ENCODE data around the gene LRIG1.
"Not testable (repeated sequence)": the region's sequence is repeated elsewhere in the genome, so short reads cannot be mapped to it uniquely, and the experiment has no call there.

The LRIG1 gene

DNA sequence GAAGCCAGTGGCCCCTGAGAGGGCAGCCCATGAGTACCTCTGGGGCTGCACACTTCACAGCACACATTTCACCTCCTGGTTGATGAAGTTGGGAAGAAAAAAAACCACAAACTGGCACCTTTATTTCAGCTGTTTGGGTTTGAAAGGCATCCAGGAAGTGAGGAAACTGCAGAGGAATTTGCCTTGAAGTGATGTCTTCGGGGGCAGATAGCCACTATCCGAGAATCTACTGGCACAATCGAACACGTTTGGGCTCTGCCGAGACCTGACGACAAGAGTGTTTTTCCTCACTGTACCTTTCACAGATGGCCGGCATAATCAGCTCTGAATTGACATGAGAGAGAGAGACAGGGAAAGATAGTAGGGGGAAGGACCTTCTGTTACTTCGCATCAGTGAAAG lies 59.7 kb downstream of the LRIG1 start:
- DNase-seq (ENCODE audit: low read depth), result no peak

DNA sequence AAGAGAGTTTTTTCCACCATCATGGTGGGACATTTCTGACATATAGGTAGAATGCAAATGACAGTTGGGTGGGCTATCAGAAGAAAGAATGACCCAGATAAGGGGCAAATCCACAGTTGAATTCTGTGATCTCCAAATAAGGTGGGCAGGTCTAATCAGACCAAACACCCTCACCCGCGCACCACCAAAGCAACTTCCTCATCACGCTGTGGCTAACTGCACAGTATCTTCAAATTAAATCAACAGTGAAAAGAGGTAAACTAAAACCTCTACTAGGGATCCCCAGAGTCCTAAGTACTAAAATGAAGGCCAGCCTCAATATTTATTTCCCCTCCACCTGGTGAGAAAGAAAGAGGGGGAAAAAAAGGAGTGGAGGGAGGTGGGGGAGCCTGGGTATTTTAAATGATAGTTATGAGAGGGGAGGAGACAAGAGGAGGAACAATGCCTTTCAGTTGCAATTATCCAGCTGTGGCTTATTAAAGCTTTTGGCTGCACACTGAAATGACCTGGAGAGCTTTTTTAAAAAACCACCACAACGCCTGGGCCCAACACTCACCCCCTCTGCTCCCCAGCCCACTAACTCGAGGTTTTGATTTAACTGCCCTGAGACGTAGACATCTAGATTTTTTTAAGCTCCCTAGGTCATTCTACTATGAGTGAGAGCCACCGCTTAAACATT lies 61.0 kb downstream of the LRIG1 start:
- DNase-seq (ENCODE audit: low read depth), result no peak

DNA sequence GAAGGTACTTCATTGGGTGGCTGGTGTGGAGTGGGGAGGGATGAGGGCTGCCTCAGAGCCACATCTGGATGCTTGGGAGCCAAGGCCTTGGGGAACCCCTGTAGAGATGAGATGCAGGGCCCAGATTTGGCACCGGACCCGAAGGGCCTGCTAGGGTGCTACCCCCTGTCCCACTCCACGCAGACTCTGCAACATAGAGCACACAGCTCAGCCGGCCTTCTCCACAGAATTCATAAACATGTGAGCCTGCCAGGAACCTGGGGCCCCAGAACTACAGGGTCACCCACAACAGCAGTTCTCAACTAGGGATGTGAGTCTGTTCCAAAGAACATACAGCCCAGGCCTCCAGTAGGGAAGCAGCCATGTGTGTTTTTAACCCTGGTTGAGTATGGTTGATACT lies 62.8 kb downstream of the LRIG1 start:
- no peak for DNase-seq (ENCODE audit: low read depth)

- DNase-seq (ENCODE audit: low read depth), result no peak
Measured at GRCh38 chr3:66437341-66437929, 63.4 kb downstream of the LRIG1 start.

DNA sequence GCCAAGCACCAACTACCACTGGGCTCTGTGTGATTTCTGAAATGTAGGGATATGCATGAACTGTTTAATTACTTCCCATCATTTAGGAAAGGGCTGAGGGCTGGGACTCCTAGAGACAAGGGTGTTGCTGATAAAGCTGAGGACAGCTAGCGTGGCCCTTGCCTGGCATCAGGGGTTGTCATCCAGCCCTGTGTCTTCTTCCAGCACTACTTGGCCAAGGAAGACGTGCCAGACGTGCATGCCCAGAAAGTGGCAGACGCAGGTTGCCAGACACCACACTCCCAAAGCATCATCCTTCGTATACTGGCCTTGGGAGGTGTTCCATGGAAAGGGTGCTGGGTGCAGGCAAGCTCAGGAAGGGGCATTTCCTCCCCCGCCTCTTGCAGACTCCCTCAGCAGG lies 64.8 kb downstream of the LRIG1 start:
- DNase-seq (ENCODE audit: low read depth), result no peak

GRCh38 chr3:66434726-66435125 lies 66.1 kb downstream of the LRIG1 start:
- DNase-seq (ENCODE audit: low read depth), result no peak

DNA sequence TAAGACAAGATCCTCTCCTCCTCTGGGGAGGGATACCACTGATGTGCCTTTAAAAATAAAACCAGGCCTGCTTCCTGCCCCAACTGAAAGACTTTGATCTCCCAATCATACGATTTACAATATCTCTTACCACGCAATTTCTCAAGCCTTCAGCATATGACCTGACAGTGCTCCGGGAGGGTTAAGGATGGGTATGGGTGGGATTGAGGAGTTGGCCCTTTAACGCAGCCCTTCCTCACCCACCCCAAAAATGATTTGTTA lies 67.4 kb downstream of the LRIG1 start:
- no peak for DNase-seq (ENCODE audit: low read depth)

- no peak for DNase-seq (ENCODE audit: low read depth)
Measured at GRCh38 chr3:66432767-66433521, 67.9 kb downstream of the LRIG1 start.

GRCh38 chr3:66432041-66432766 lies 68.6 kb downstream of the LRIG1 start:
- no peak for DNase-seq (ENCODE audit: low read depth)

- no peak for DNase-seq (ENCODE audit: low read depth)
Measured at GRCh38 chr3:66431494-66431893, 69.3 kb downstream of the LRIG1 start.

DNA sequence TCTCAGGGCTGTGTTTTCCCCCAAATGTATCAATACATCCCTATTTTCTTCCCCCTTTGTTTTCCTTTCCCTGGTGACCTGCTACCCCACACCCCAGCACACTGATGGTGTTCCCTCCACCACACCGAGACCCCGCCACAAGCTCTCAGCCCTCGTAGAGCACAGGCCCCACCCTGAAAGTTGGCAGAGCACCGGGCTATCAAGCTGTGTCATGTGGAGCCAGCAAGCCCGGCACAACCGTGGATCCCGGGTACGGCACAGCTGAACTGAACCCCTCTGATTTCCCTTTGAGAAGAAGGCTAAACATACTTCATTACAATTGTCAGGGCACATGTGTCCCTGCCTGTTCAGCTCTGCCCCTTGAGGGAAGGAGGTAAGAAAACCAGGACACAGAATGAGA lies 69.9 kb downstream of the LRIG1 start:
- DNase-seq (ENCODE audit: low read depth), result no peak

GRCh38 chr3:66428733-66429132 lies 72.1 kb downstream of the LRIG1 start:
- no peak for DNase-seq (ENCODE audit: low read depth)

GRCh38 chr3:66427951-66428474 lies 72.8 kb downstream of the LRIG1 start:
- no peak for DNase-seq (ENCODE audit: low read depth)

DNA sequence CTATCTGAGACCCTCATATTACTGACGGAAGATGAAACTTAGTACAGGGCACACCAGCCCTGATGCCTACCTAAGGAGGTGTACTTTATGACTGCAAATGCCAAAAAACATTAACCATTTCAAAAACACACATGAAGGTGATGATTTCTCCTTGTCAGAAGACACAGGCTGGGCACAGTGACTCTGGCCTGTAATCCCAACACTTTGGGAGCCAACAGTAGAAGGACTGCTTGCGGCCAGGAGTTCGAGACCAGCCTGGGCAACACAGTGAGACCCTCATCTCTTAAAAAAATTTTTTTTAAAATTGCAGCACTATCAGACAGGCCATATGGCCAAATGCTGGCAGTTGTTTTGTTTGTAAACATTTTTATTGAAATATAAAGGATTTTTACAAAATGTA lies 73.5 kb downstream of the LRIG1 start:
- no peak for DNase-seq (ENCODE audit: low read depth)

DNA sequence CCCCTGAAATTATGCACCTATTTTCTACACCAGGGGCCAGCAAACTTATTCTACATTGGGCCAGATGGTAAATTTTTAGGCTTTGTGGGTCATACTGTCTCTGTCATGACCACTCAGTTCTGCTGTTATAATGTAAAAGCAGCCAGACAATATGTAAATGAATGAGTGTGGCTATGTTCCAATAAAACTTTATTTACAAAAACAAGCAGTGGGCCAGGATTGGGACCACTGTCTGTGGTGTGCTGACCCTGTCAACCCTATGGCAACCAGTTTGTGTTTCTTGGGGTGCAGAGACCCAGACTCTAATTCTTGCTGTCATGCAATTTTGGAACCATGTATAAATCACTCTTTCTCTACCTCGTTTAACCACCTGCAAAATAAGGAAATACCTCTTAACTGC lies 74.7 kb downstream of the LRIG1 start:
- DNase-seq (ENCODE audit: low read depth), result no peak

- no peak for DNase-seq (ENCODE audit: low read depth)
Measured at GRCh38 chr3:66425576-66426114, 75.2 kb downstream of the LRIG1 start.

DNA sequence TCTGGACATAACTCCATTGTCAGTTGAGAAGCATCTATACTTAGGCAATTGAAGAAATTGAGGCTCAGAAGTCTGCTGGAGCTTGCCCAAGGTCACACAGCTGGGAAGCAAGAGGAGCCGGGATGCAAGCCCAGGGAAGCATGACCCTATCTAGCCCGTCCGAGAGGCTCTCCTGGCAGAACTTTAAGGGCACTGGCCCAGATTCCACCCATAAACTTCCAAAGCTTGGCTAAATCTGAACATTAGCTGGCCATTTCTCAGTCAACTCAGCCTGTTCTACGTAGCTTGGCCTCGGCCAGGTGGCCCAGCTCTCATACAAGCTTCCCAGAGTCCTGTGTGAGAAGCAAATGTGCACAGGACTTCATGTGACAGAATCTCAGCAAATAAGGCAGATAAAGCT lies 75.8 kb downstream of the LRIG1 start:
- no peak for DNase-seq (ENCODE audit: low read depth)

GRCh38 chr3:66423791-66424190 lies 77.0 kb downstream of the LRIG1 start:
- DNase-seq (ENCODE audit: low read depth), result no peak

DNA sequence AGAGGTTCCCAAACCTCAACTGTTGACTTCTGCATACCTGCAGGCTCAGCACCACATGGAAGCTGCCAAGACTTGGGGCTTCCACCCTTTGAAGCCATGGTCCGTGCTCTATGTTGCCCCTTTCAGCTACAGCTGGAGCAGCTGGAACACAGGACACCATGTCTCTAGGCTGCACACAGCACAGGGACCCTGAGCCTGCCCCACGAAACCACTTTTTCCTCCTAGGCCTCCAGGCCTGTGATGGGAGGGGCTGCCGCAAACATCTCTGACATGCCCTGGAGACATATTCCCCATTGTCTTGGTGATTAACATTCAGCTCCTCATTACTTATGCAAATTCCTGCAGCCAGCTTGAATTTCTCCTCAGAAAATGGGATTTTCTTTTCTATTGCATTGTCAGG lies 78.9 kb downstream of the LRIG1 start:
- DNase-seq (ENCODE audit: low read depth), result not testable (repeated sequence)

DNA sequence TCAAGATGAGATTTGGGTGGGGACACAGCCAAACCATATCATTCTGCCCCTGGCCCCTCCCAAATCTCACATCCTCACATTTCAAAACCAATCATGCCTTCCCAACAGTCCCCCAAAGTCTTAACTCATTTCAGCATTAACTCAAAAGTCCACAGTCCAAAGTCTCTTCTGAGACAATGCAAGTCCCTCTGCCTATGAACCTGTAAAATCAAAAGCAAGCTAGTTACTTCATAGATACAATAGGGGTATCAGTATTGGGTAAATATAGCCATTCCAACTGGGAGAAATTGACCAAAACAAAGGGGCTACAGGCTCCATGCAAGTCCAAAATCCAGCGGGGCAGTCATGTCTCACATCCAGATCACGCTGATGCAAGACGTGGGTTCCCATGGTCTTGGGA lies 79.7 kb downstream of the LRIG1 start:
- DNase-seq (ENCODE audit: low read depth), result not testable (repeated sequence)

GRCh38 chr3:66419036-66419435 lies 81.8 kb downstream of the LRIG1 start:
- no peak for DNase-seq (ENCODE audit: low read depth)

GRCh38 chr3:66418475-66418931 lies 82.3 kb downstream of the LRIG1 start:
- no peak for DNase-seq (ENCODE audit: low read depth)

Data from activated T-cell treated with anti-CD3 and anti-CD28 coated beads for 1 hour (primary cell).